Keratinocyte (primary cell): ENCODE measurements around the gene HMCN2. TPM values are rescaled to one million over a fixed set of nuclear protein-coding genes. Genes with fewer than 3 reads are reported as not detected.

Experiments
- DNase-seq: peaks from one replicate; pipeline ENCODE4 v3.0.0-alpha.2; 2011; ENCODE audit warnings: low read depth, missing footprints, low spot score
- FAIRE-seq: peaks from 2 replicates; lab custom pipeline; 2011; peaks lifted over from hg19 to GRCh38; lab: Jason Lieb, UNC
- H2AFZ ChIP-seq: 2 replicates; pipeline ENCODE4 v1.6.0; 2012; ENCODE audit warnings: low read length, control low read depth, inconsistent platforms; ENCODE audit not compliant: control insufficient read depth
- H3K27ac ChIP-seq: 2 replicates; pipeline ENCODE4 v1.5.1; 2011; ENCODE audit warnings: low read length; ENCODE audit not compliant: control insufficient read depth, insufficient read depth
- H3K27me3 ChIP-seq: 3 replicates; pipeline ENCODE4 v1.6.0; 2011; ENCODE audit warnings: low read length; ENCODE audit not compliant: control insufficient read depth, insufficient read depth; ENCODE audit errors: extremely low read depth
- H3K36me3 ChIP-seq, 2 experiments: 2 replicates in 1 of 2; 3 replicates in 1 of 2; pipeline ENCODE4 v1.5.1; 2011; ENCODE audit warnings: low read length in 2 of 2, mild to moderate bottlenecking in 1 of 2; ENCODE audit not compliant: control insufficient read depth in 2 of 2, insufficient read depth in 2 of 2; ENCODE audit errors: extremely low read depth in 1 of 2
- H3K4me1 ChIP-seq: 3 replicates; pipeline ENCODE4 v1.5.1; 2011; ENCODE audit warnings: low read length; ENCODE audit not compliant: control insufficient read depth, insufficient read depth; ENCODE audit errors: extremely low read depth
- H3K4me2 ChIP-seq: 3 replicates; pipeline ENCODE4 v1.6.0; 2011; ENCODE audit warnings: low read depth, low read length; ENCODE audit not compliant: control insufficient read depth, insufficient read depth; ENCODE audit errors: extremely low read depth
- H3K4me3 ChIP-seq, 3 experiments: fragments of 200-600 bp in 1 of 3; sonication (generic) in 1 of 3; 2 replicates in 2 of 3; 3 replicates in 1 of 3; pipeline ENCODE4 v1.5.1; 2011 to 2016; ENCODE audit warnings: low read length in 3 of 3, mild to moderate bottlenecking in 3 of 3, control low read depth in 2 of 3, inconsistent platforms in 1 of 3, low read depth in 1 of 3, mixed read lengths in 1 of 3, mixed run types in 1 of 3, moderate library complexity in 1 of 3; ENCODE audit not compliant: control insufficient read depth in 2 of 3, insufficient read depth in 2 of 3; ENCODE audit errors: extremely low read depth in 1 of 3
- H3K79me2 ChIP-seq: 2 replicates; pipeline ENCODE4 v1.6.0; 2012; ENCODE audit warnings: low read length; ENCODE audit not compliant: control insufficient read depth, insufficient read depth
- H3K9ac ChIP-seq: 3 replicates; pipeline ENCODE4 v1.6.0; 2011; ENCODE audit warnings: low read length; ENCODE audit not compliant: control insufficient read depth, insufficient read depth; ENCODE audit errors: extremely low read depth
- H3K9me1 ChIP-seq: 3 replicates; pipeline ENCODE4 v1.6.0; 2011; ENCODE audit warnings: low read length; ENCODE audit not compliant: control insufficient read depth, insufficient read depth; ENCODE audit errors: extremely low read depth
- H3K9me3 ChIP-seq: 2 replicates; pipeline ENCODE4 v1.5.1; 2012; ENCODE audit warnings: low read depth, low read length; ENCODE audit not compliant: control insufficient read depth
- H4K20me1 ChIP-seq: 3 replicates; pipeline ENCODE4 v1.6.0; 2011; ENCODE audit warnings: low read length; ENCODE audit not compliant: control insufficient read depth, insufficient read depth; ENCODE audit errors: extremely low read depth
- EZH2 ChIP-seq: IDR thresholded peaks from one replicate; pipeline ENCODE4 v1.6.1; 2012; ENCODE audit warnings: inconsistent platforms, mild to moderate bottlenecking, low read length, moderate library complexity
- dilution Hi-C: fragments of 300-500 bp; cut with MboI; formaldehyde crosslinking; loops from one replicate; pipeline ENCODE4 v1.7.0; 2020; ENCODE audit warnings: low sequenced_read_pairs; ENCODE audit not compliant: extremely low pct_ligation_motif_present
- polyA plus RNA-seq, 5 experiments: library from polyadenylated mRNA; depleted of rRNA in 3 of 5; stranded (reverse) in 3 of 5; stranded (forward) in 1 of 5; unstranded in 1 of 5; fragments of >200 nt; gene quantifications; 1 replicate in 1 of 5; 2 replicates in 3 of 5; 3 replicates in 1 of 5; pipeline versions ENCODE4 v1.2.1 to v1.2.3, GENCODE V29; 2011 to 2012; ENCODE audit warnings: missing spikeins in 2 of 5, low read depth in 1 of 5, low replicate concordance in 1 of 5
- TF ChIP-seq, protein P1 (sequence below), 3 experiments: IDR thresholded peaks in 1 of 3; conservative IDR thresholded peaks in 1 of 3; optimal IDR thresholded peaks in 1 of 3; 2 replicates in 2 of 3; 3 replicates in 1 of 3; pipeline versions ENCODE3 to v1.5.1; 2011; ENCODE audit warnings: low read length in 3 of 3, mild to moderate bottlenecking in 3 of 3, moderate library complexity in 2 of 3, control low read depth in 1 of 3, inconsistent platforms in 1 of 3; ENCODE audit not compliant: insufficient read depth in 2 of 3; ENCODE audit errors: extremely low read depth in 1 of 3

The HMCN2 gene
- polyA plus RNA-seq, 1 donor (not counting 4 experiments of a cell fraction or from before 2014, with no cell fraction given) = not detected

GRCh38 chr9:130285271-130285670 is 19.7 kb downstream of the HMCN2 start:
- Histone ChIP-seq H3K9me3 (no peaks in the 10 kb centered on the region), H3K4me2 (no peak overlapping the region), H3K4me3 (no peak overlapping the region), H3K79me2 (no peaks in the 10 kb centered on the region), H2AFZ (no peak overlapping the region), H4K20me1 (no peaks in the 10 kb centered on the region), H3K36me3 (no peaks in the 10 kb centered on the region), H3K4me1 (no peaks in the 10 kb centered on the region), H3K27ac (no peak overlapping the region), H3K9me1 (no peaks in the 10 kb centered on the region), H3K27me3 (peaks cover 37% of the 10 kb centered on the region), H3K9ac (no peak overlapping the region)
- FAIRE-seq = no peak
- dilution Hi-C loops = no loop called here
- no peak for DNase-seq
- TF ChIP-seq, protein P1, sequence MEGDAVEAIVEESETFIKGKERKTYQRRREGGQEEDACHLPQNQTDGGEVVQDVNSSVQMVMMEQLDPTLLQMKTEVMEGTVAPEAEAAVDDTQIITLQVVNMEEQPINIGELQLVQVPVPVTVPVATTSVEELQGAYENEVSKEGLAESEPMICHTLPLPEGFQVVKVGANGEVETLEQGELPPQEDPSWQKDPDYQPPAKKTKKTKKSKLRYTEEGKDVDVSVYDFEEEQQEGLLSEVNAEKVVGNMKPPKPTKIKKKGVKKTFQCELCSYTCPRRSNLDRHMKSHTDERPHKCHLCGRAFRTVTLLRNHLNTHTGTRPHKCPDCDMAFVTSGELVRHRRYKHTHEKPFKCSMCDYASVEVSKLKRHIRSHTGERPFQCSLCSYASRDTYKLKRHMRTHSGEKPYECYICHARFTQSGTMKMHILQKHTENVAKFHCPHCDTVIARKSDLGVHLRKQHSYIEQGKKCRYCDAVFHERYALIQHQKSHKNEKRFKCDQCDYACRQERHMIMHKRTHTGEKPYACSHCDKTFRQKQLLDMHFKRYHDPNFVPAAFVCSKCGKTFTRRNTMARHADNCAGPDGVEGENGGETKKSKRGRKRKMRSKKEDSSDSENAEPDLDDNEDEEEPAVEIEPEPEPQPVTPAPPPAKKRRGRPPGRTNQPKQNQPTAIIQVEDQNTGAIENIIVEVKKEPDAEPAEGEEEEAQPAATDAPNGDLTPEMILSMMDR (optimal IDR thresholded peaks at IDR 0.05 in 1 of 3, IDR thresholded peaks at IDR 0.05 in 1 of 3, conservative IDR thresholded peaks at IDR 0.05 in 1 of 3; ENCODE audit: extremely low read depth in 1 of 3, insufficient read depth in 2 of 3, low read length in 3 of 3) = no peak
- TF ChIP-seq EZH2 = no peak

DNA sequence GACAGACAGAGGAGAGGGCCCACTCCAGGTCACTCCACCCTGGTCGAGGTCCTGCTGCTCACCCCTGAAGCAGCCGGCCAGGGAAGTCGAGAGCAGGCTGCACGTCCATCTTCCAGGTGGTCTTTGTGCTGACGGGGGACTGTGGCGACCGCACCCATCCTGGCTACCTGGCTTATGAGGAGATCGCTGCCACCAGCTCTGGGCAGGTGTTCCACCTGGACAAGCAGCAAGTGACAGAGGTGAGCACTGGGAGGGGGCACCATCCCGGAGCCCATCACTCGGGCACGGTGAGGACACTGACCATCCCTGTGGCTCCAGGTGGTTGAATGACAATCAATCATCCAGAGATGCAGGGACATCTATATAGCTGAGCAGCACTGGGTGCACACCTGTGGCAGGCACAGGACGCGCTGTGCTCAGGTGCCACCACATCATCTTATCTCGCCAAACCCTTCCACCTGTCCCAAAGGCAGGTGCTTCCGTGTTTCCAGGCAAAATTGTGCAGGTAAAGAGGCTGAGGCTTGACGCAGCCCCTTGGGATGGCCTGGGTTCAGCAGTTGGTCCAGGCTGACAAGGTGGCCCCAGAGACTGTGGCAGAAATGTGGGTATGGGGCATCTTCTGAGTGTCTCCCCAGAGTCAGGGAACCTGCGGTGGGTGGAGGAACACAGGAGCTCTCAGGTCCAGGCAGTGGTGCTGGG is 20.7 kb downstream of the HMCN2 start:
- no peak for DNase-seq

More for the DNA sequence above, 20.7 kb downstream of the HMCN2 start:
- no peaks in the 10 kb centered on the region for H4K20me1 ChIP-seq
- no peaks in the 10 kb centered on the region for H3K4me1 ChIP-seq
- no peak overlapping the region for H3K27ac ChIP-seq
- TF ChIP-seq, protein P1 (optimal IDR thresholded peaks at IDR 0.05 in 1 of 3, IDR thresholded peaks at IDR 0.05 in 1 of 3, conservative IDR thresholded peaks at IDR 0.05 in 1 of 3; ENCODE audit: extremely low read depth in 1 of 3, insufficient read depth in 2 of 3, low read length in 3 of 3) = no peak
- no peak for TF ChIP-seq EZH2
- no peaks in the 10 kb centered on the region for H3K9me3 ChIP-seq
- H3K9me1 ChIP-seq = no peaks in the 10 kb centered on the region
- no peak overlapping the region for H2AFZ ChIP-seq
- H3K4me2 ChIP-seq = no peak overlapping the region
- H3K79me2 ChIP-seq = no peaks in the 10 kb centered on the region
- dilution Hi-C loops = no loop called here
- no peak for FAIRE-seq
- no peak overlapping the region for H3K4me3 ChIP-seq
- H3K36me3 ChIP-seq = no peaks in the 10 kb centered on the region
- H3K9ac ChIP-seq = no peak overlapping the region
- H3K27me3 ChIP-seq = peaks cover 39% of the 10 kb centered on the region
